Measurements from ENCODE around the gene MAST3.

- TF ChIP-seq CTCF (IDR thresholded peaks at IDR 0.05) (no peak), POLR2A (IDR thresholded peaks at IDR 0.05) (no peak)
Observed at GRCh38 chr19:18072335-18072734, 25.2 kb upstream of the MAST3 start.
